ENCODE data around the gene OBSCN. TPM values are rescaled to one million over a fixed set of nuclear protein-coding genes. Genes with fewer than 3 reads are reported as not detected.

OBSCN gene
- total and polyA plus RNA-seq, 9 donors, result 184 to 401 (median 297) TPM

GRCh38 chr1:228207381-228207810 is 448 bp upstream of the OBSCN start:
- H3K27me3 ChIP-seq (ENCODE audit: control insufficient read depth, insufficient read depth, low read length), result peaks cover 7% of the 10 kb centered on the region
- peaks cover 60% of the 10 kb centered on the region for H3K4me1 ChIP-seq (ENCODE audit: control insufficient read depth, insufficient read depth, low read length)
- H3K36me3 ChIP-seq (ENCODE audit: control insufficient read depth, insufficient read depth, low read length), result peaks cover 4% of the 10 kb centered on the region
- H3K9me3 ChIP-seq (replicated peaks; ENCODE audit: control insufficient read depth, low read depth, low read length), result no peaks in the 10 kb centered on the region
- H3K4me3 ChIP-seq (ENCODE audit: low read length), result no peak overlapping the region
- H3K27ac ChIP-seq (ENCODE audit: low read length), result peak overlapping the region; percentile 75
- 89% methylated on average over 8 of the region's 8 CpGs for WGBS (ENCODE audit: insufficient coverage)
- no peak for DNase-seq

- H3K27ac ChIP-seq (ENCODE audit: low read length), result peak overlapping the region; percentile 96
- H3K4me1 ChIP-seq (ENCODE audit: control insufficient read depth, insufficient read depth, low read length), result peaks cover 73% of the 10 kb centered on the region
- H3K27me3 ChIP-seq (ENCODE audit: control insufficient read depth, insufficient read depth, low read length), result peaks cover 13% of the 10 kb centered on the region
These were observed 1.1 kb downstream of the OBSCN start for GRCh38 chr1:228208831-228209551.

GRCh38 chr1:228209657-228210056 is 1.8 kb downstream of the OBSCN start:
- peaks cover 10% of the 10 kb centered on the region for H3K36me3 ChIP-seq (ENCODE audit: control insufficient read depth, insufficient read depth, low read length)
- peak overlapping the region; percentile 68 for H3K4me3 ChIP-seq (ENCODE audit: low read length)
- peak overlapping the region; percentile 96 for H3K27ac ChIP-seq (ENCODE audit: low read length)
- no peak for DNase-seq
- peaks cover 17% of the 10 kb centered on the region for H3K27me3 ChIP-seq (ENCODE audit: control insufficient read depth, insufficient read depth, low read length)
- no peaks in the 10 kb centered on the region for H3K9me3 ChIP-seq (replicated peaks; ENCODE audit: control insufficient read depth, low read depth, low read length)
- WGBS (ENCODE audit: insufficient coverage), result 65% methylated on average over 2 of the region's 3 CpGs
- H3K4me1 ChIP-seq (ENCODE audit: control insufficient read depth, insufficient read depth, low read length), result peaks cover 75% of the 10 kb centered on the region

More at GRCh38 chr1:228208831-228209551, 1.1 kb downstream of the OBSCN start:
- 70% methylated on average over 17 of the region's 19 CpGs for WGBS (ENCODE audit: insufficient coverage)
- H3K9me3 ChIP-seq (replicated peaks; ENCODE audit: control insufficient read depth, low read depth, low read length), result no peaks in the 10 kb centered on the region
- H3K4me3 ChIP-seq (ENCODE audit: low read length), result peak overlapping the region; percentile 68
- peaks cover 4% of the 10 kb centered on the region for H3K36me3 ChIP-seq (ENCODE audit: control insufficient read depth, insufficient read depth, low read length)
- no peak for DNase-seq

GRCh38 chr1:228210076-228210651 is 2.3 kb downstream of the OBSCN start:
- Histone ChIP-seq H3K4me3 (ENCODE audit: low read length) (peak overlapping the region; percentile 68), H3K27me3 (ENCODE audit: control insufficient read depth, insufficient read depth, low read length) (peaks cover 17% of the 10 kb centered on the region), H3K36me3 (ENCODE audit: control insufficient read depth, insufficient read depth, low read length) (peaks cover 15% of the 10 kb centered on the region), H3K27ac (ENCODE audit: low read length) (peak overlapping the region; percentile 96), H3K9me3 (replicated peaks; ENCODE audit: control insufficient read depth, low read depth, low read length) (no peaks in the 10 kb centered on the region), H3K4me1 (ENCODE audit: control insufficient read depth, insufficient read depth, low read length) (peaks cover 75% of the 10 kb centered on the region)
- DNase-seq, result peak; percentile 60
- WGBS (ENCODE audit: insufficient coverage), result 78% methylated on average over 8 of the region's 11 CpGs

GRCh38 chr1:228210712-228211530 is 3.1 kb downstream of the OBSCN start:
- 88% methylated on average over 15 of the region's 16 CpGs for WGBS (ENCODE audit: insufficient coverage)

GRCh38 chr1:228211531-228212414 is 3.9 kb downstream of the OBSCN start:
- Histone ChIP-seq H3K36me3 (ENCODE audit: control insufficient read depth, insufficient read depth, low read length) (peaks cover 25% of the 10 kb centered on the region), H3K27ac (ENCODE audit: low read length) (peak overlapping the region; percentile 42), H3K4me1 (ENCODE audit: control insufficient read depth, insufficient read depth, low read length) (peaks cover 75% of the 10 kb centered on the region), H3K27me3 (ENCODE audit: control insufficient read depth, insufficient read depth, low read length) (peaks cover 17% of the 10 kb centered on the region), H3K9me3 (replicated peaks; ENCODE audit: control insufficient read depth, low read depth, low read length) (no peaks in the 10 kb centered on the region), H3K4me3 (ENCODE audit: low read length) (no peak overlapping the region)
- no peak for DNase-seq
- 47% methylated on average over 89 of the region's 96 CpGs for WGBS (ENCODE audit: insufficient coverage)

More at GRCh38 chr1:228210712-228211530, 3.1 kb downstream of the OBSCN start:
- no peak for DNase-seq
- peaks cover 75% of the 10 kb centered on the region for H3K4me1 ChIP-seq (ENCODE audit: control insufficient read depth, insufficient read depth, low read length)
- H3K9me3 ChIP-seq (replicated peaks; ENCODE audit: control insufficient read depth, low read depth, low read length), result no peaks in the 10 kb centered on the region
- H3K36me3 ChIP-seq (ENCODE audit: control insufficient read depth, insufficient read depth, low read length), result peaks cover 21% of the 10 kb centered on the region
- H3K27ac ChIP-seq (ENCODE audit: low read length), result peak overlapping the region; percentile 96
- H3K4me3 ChIP-seq (ENCODE audit: low read length), result peak overlapping the region; percentile 68
- H3K27me3 ChIP-seq (ENCODE audit: control insufficient read depth, insufficient read depth, low read length), result peaks cover 17% of the 10 kb centered on the region

- peak overlapping the region; percentile 24 for H3K4me3 ChIP-seq (ENCODE audit: low read length)
- 2% methylated on average over 60 of the region's 66 CpGs for WGBS (ENCODE audit: insufficient coverage)
- no peak overlapping the region for H3K27ac ChIP-seq (ENCODE audit: low read length)
- peaks cover 30% of the 10 kb centered on the region for H3K36me3 ChIP-seq (ENCODE audit: control insufficient read depth, insufficient read depth, low read length)
- H3K27me3 ChIP-seq (ENCODE audit: control insufficient read depth, insufficient read depth, low read length), result peaks cover 17% of the 10 kb centered on the region
- H3K4me1 ChIP-seq (ENCODE audit: control insufficient read depth, insufficient read depth, low read length), result peaks cover 70% of the 10 kb centered on the region
- no peak for DNase-seq
- no peaks in the 10 kb centered on the region for H3K9me3 ChIP-seq (replicated peaks; ENCODE audit: control insufficient read depth, low read depth, low read length)
These were observed 4.6 kb downstream of the OBSCN start for GRCh38 chr1:228212415-228212965.

- peak; percentile 78 for DNase-seq
- peak overlapping the region; percentile 46 for H3K4me3 ChIP-seq (ENCODE audit: low read length)
- peaks cover 17% of the 10 kb centered on the region for H3K27me3 ChIP-seq (ENCODE audit: control insufficient read depth, insufficient read depth, low read length)
- peak overlapping the region; percentile 13 for H3K27ac ChIP-seq (ENCODE audit: low read length)
- H3K4me1 ChIP-seq (ENCODE audit: control insufficient read depth, insufficient read depth, low read length), result peaks cover 62% of the 10 kb centered on the region
- no peaks in the 10 kb centered on the region for H3K9me3 ChIP-seq (replicated peaks; ENCODE audit: control insufficient read depth, low read depth, low read length)
- 1% methylated on average over 60 of the region's 67 CpGs for WGBS (ENCODE audit: insufficient coverage)
- H3K36me3 ChIP-seq (ENCODE audit: control insufficient read depth, insufficient read depth, low read length), result peaks cover 33% of the 10 kb centered on the region
These were observed 5.4 kb downstream of the OBSCN start for GRCh38 chr1:228212966-228213844.

Data from muscle of leg (tissue), 11 donors.